HS-5 (cell line): Measurements from ENCODE around the gene CUX1.
"Not testable (repeated sequence)": the region's sequence is repeated elsewhere in the genome, so short reads cannot be mapped to it uniquely, and the experiment has no call there.

Experiments
- DNase-seq: peaks from one replicate; pipeline ENCODE4 v3.0.0-alpha.2; 2012; ENCODE audit warnings: low read depth

The CUX1 gene

DNA sequence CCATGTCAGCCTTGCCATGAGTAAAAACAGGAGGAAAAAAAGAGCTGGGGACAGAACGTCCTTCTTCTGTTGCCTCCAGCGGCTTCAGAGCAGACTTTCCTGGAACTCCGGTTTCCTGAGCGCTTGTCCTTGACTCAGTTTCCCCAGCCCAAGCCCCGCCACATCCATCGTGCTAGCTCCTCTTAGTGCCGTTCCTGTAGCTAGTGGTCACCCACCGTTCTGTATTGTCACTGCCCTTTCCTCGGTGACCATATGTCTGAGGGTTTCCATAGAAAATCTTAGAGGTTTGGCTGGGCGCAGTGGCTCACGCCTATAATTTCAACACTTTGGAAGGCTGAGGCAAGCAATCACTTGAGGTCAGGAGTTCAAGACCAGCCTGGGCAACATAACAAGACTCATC, 100.1 kb downstream of the CUX1 start:
- no peak for DNase-seq

DNA sequence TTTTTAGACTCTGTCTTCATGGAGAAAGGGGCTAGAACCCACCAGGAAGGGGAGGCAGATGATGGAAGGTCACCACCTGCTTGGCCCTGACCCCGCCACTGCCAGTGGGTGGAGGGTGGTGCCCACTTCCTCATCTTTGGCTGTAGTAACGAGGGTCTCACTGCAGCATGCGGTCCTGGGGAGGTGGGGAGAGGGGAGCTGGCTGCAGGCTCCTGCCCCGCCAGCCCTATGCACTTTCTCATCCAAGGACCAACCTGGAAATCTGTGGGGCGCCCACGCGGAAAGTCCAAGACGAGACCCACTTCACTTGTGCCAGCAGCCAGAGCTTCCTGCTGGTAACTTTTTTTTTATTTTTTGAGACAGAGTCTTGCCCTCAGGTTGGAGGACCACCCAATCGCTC, 101.0 kb downstream of the CUX1 start:
- no peak for DNase-seq

DNA sequence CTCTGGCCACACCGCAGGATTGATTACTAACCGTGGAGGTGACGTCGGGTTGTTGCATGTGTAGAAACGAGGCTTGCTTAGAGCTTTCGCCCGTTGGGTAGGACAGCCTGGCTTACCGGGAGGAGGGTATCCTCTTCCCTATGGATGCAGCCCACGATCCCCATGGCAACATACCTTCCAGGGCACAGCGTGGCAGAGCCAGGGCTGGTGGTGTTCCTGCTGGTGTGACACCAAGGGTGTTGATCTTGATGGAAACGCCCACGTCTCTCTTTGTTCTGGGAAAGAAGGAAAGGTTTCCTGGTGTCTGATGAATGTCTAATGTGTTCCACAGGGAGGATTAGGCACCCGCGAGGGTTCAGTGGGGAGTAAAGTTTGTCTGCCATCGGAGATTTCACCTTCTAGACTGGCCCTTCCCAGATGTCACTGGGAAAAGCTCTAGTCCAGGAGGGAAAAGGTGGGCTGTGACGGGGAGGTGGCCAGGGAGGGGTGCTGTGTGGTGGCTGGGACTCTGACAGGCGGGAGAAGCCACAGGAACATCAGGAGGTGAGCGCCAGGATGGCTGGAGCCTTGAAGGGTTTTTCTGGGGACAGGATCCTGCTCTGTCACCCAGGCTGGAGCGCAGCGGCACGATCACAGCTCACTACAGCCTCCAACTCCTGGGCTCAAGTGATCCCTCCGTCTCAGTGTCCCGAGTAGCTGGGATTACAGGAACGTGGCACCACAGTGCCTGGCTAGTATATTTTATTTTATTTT, 102.1 kb downstream of the CUX1 start:
- no peak for DNase-seq

- DNase-seq = no peak
Observed at GRCh38 chr7:101921061-101921460, 103.6 kb downstream of the CUX1 start.

DNA sequence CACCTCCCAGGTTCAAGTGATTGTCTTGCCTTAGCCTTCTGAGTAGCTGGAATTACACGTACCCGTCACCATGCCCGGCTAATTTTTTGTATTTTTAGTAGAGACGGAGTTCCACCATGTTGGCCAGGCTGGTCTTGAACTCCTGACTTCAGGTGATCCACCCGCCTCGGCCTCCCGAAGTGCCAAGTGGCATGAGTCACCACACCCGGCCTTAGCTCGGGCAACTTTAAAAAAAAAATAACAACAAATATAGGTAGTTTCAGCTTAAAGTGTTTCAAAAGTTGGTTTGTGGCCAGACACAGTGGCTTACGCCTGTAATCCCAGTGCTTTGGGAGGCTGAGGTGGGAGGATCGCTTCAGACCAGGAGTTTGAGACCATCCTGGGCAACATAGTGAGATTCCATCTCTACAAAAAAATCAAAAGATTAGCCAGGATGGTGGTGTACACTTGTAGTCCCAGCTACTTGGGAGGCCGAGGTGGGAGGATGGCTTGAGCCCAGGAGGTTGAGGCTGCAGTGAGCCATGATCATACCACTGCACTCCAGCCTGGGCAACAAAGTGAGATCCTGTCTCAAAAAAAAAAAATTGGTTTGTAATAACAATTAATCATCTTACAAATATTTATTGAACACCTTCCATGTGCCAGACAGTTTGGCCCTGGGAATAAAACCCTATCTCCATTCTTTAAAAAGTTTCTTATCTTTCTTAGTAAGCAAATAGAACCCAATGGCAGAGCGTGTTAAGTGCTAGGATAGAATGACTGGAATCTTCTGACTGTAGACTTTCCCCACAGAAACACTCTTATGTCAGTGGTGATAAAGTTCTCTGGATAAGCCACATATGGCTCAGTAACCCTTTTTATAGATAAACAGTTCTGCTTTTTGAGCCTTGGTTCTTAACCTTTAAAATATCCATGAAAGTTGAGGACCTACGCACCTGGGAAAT, 104.4 kb downstream of the CUX1 start:
- DNase-seq = not testable (repeated sequence)

- DNase-seq = no peak
Observed at GRCh38 chr7:101922631-101923601, 105.5 kb downstream of the CUX1 start.

DNA sequence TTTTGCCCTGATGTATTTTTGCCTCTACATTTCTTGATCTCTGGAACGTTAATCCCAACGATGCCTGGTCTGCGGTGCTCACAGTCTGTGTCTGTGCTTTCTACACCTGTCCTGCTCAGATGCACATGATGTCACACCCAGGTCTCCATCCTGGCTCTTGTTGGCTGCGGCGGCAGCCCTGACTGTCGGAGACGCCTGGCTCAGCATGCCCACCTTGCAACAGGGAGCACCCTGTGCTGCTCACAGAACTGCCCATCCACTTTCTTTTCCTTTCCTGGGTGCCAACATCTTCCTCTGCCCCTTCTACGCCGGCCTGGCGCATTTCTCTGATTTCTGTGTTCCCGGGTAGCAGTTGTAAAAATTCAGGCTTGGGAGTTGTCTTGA, 106.2 kb downstream of the CUX1 start:
- no peak for DNase-seq

DNA sequence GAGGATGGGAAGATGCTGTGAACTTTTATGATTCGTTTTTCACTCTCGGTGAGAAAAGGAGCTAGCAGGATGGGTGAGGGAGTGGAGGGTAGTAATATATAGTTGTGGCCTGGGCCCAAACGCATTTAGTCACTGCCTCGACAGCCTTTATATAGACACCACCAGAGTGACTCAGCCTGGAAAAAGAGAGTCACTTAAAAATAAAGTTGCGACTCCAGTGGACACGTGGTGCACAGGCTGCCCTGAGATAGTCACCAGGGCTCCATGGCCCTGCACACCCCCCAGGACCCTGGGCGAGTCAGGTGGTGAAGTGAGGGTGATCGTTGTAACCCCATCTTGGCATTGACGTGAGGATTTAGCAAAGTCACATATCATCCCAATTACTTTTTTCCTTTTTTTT, 106.7 kb downstream of the CUX1 start:
- DNase-seq = peak; percentile 40

GRCh38 chr7:101926265-101926664, 108.8 kb downstream of the CUX1 start:
- DNase-seq = no peak

DNA sequence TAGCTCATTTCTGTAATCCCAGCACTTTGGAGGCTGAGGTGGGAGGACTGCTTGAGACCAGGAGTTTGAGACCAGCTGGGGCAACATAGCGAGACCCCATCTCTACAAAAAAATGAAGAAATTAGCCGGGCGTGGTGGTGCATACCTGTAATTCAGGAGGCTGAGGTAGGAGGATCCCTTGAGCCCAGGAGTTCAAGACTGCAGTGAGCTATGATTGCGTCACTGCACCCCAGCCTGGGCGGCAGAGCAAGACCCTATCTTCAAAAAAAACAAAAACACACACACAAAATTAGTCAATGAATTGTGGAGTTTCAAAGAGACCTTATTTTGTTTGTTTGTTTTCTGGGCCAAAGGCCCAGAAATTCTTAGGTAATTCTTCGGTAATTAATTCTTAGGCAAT, 110.0 kb downstream of the CUX1 start:
- no peak for DNase-seq

DNA sequence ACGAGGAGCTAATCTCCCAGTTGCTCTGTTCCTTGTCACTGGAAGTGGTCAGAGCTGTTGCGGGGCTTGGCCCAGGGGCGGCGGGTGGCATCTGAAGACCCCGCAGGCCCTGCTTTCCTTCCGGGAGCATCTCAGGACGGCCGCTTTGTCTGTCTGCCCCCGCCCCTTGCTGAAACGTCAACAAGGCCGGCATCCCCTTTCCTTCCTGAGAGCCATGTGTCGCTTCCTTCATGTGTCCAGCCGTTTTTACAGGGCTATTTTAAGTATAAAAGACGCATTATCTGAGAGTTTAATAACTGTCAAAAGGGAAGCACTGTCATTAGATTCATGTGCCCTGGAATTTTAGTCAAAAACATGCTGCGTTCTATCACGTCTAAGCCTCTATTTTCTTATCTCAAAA, 110.4 kb downstream of the CUX1 start:
- DNase-seq = no peak

DNA sequence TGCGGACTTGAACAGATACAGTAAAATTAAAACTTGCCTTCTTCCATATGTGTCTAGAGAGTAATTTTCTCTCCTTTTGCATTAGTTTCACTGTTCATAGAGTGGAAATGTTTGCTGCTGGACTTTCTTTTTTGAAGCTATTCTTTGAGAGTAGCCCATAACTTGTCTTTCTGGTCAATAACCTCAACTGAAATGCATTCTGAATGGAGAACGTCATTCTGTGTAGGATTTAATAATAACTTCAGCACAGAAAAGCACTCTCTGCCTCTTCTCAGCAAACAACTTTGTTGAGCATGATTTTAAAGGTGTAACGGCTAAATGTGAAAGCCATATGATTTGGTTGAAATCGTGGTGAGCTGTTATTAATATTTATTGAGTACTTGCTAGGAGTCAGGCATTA, 111.8 kb downstream of the CUX1 start:
- DNase-seq = no peak

GRCh38 chr7:101929911-101930310, 112.5 kb downstream of the CUX1 start:
- not testable (repeated sequence) for DNase-seq

DNA sequence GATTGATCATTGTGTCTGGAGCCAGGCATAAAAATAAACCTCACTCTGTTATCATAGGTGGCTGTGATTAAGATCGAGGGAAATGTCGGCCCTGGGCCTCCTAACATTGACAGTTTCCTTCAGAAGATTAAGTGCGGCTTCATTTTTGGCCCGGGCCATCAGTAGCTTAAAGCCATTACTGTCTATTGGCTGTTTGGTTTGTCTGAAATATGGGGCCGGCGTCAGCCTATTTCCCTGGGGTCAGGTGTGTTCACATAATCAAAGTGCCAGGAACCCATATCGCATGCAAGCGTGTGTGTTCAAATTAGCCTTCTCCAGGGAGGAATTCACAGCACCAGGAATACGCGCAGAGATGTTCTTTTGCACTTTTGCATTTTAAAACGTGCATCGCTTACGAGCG, 114.7 kb downstream of the CUX1 start:
- no peak for DNase-seq

DNA sequence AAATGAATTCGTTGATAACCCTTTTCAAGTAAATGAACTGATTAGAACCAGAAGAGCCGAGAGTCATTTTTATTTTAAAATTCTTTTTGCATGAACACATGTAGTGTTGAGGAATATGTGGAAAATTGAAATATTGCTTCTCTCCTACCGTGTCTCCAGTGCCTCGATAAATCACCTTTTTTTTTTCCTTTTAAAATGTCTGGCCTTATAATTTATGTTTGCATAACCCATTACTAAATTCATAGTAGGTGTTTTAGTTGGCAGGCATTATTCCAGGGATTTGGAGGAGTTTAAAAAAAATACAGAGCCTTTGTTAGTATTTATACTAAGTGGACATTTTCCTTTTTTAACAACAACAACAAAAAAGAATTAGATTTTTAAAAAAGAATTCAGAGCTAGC, 115.6 kb downstream of the CUX1 start:
- no peak for DNase-seq

DNA sequence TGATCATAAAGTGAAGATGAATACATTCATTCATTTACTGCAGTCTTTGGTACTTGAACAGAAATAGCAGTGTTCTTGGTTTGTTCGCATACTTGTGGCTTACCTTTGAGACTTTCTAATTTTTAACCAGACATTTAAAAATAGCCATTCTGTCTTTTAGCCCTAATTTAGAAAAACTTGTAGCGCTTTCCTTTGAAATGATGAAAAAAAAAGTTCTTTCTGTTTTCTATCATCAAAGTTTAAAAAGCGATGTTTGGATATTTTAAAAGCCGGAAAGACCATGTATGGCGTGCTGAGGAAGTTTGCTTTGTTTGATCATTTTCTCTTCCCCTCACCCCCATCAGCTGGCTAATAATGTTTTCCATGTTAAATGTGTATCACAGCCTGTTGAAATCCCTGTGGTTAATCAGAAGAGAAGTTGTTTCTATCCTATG, 116.3 kb downstream of the CUX1 start:
- no peak for DNase-seq

DNA sequence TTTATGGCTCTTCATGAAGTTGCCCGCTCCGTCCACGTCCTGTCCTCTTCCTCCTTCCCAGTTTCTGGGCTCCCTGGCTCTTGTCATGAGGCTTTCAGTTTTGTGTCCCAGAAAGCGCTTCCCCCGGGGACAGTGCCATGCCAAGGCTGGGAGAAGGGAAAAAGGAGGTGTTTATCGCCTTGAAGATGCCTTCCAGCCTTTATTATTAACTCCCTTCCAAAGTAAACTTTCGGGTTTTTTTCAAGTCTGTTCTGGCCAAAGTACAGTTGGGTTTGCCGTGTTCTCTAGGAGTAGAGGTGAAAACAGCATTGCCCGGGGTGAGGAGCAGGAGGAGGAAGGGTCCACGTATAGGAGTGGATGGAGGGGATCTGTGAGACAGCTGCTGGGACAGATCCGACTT, 117.2 kb downstream of the CUX1 start:
- DNase-seq = no peak

DNA sequence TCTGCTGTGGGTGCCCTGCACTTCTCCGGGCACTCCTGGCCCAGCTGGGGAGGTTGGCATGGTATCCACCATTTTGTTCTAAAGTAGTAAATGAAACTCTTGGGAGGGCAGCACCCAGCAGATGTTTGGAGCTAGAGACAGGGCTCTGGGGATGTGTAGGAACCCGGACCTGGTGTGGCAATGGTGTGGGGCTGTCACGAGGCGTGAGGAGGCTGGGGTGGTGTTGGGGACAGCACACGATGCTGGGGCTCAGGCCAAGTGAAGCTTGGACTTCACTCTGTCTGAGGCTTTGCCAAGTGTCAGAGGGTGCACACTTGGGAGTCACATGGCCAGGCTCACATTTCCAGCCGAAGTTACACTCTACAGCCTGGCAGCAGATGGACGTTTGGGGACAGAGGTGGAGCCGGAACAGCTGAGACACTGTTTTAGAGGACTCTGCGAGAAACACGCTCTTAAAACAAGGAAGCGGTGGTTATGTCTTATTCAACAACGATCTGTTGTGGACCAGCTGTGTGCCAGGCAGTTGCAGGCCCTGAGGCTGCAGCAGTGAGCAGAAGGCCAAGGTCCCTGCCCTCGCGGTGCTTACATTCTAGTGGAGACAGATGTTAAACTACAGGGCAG, 118.2 kb downstream of the CUX1 start:
- no peak for DNase-seq

DNA sequence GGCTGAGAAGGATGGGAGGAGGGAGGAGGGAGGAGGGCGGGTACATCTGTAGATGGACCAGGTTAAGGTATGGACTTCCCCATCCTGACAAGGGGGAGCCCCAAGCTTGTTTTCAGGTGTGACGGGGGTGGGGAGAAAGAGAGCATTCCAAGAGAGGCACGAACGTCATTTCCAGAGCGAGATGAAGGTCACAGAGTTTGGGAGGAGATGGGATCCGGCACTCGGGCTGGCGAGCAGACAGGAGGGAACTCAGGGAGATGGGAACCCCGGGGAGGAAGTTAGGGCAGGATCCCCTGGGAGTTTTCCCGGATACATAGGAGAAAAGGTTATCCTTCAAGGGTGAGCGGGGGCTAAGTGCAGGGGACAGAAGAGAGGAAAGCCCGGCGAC, 118.8 kb downstream of the CUX1 start:
- DNase-seq = no peak

DNA sequence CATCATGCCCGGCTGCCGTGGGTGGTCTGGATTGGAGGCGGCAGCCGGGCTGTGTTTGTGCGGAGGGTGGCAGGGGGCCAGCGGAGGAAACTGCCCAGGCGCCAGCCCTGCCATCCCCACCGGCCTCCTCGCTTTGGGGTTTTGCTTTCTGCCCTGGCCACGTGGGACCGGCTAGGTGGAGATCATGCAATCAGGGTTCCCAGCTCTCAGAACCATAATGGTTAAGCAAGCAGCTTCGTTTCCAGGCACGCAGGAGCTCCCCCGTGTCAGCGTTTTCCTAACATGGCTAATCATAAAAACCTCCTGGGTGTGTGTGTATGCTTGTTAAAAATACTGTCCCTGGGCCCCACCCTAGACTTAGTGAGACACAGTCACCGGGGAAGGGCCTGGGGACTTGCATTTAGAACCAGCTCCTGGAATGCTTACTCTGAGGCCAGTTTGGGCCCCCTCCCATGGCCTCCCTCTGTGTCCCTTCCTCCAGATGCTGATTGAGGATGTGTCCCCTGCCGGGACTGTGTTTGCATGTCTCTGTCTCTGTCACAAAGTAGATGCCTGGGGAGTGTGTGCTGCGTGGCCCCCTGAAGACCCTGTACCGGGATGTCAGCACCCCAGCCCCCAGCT, 119.3 kb downstream of the CUX1 start:
- no peak for DNase-seq
